ENCODE data around the gene LRCH4. TPM values are rescaled to one million over a fixed set of nuclear protein-coding genes. Genes with fewer than 3 reads are reported as not detected.

LRCH4 gene
- total and polyA plus RNA-seq, 2 of the 13 experiments (the other 11 are each of a cell fraction or from before 2014, with no cell fraction given): 7.0 to 9.3 TPM

DNA sequence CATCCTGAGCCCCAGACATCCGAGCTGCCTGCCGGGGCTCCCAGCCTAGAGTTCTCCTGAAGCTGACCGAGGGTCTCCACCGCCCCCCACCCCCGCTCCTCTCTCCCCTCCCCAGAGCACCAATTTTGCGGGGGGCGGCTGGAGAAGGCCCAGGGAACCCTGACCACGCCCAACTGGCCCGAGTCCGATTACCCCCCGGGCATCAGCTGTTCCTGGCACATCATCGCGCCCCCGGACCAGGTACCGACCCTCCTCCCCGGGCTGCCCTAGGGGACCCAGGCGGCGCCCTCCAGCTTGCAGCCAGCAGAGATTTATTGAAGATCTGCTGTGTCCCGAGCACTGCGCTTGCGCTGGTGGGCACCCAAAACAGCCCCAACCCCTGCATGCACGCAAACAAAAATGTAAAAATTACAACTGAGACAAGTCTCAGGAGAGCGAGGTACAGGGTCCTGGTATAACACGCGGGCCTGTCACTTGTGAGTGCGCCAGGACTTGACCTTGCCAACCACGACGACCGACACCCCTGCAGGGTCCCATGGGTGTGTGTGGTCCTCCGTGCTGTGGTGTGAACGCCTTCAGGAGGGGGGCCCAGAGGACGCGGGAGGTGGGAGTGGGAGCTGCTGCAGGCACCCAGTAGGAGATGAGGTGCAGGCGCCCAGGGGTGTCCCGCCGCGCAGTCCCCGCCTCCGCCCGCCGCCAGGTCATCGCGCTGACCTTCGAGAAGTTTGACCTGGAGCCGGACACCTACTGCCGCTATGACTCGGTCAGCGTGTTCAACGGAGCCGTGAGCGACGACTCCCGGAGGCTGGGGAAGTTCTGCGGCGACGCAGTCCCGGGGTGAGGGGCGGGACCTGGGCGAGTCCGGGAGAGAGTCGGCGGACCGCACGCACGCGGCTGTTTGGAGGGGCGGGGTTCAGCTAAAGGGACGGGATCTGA lies 19.3 kb upstream of the LRCH4 start:
- POLR2A ChIA-PET: no interaction called here
- FAIRE-seq: no peak
- Histone ChIP-seq H4K20me1 (ENCODE audit: insufficient read depth, low read length) (no peaks in the 10 kb centered on the region), H3K27ac (ENCODE audit: extremely low read length, insufficient read depth, low read length) (no peak overlapping the region), H3K27me3 (ENCODE audit: control insufficient read depth in 1 of 2, insufficient read depth in 2 of 2, low read length in 2 of 2) (no peaks in the 10 kb centered on the region), H3K79me2 (ENCODE audit: insufficient read depth, low read length) (no peaks in the 10 kb centered on the region), H3K9ac (ENCODE audit: insufficient read depth, low read depth, low read length) (no peak overlapping the region), H3K4me2 (ENCODE audit: low read depth, low read length) (no peak overlapping the region), H2AFZ (ENCODE audit: low read length) (no peak overlapping the region), H3K9me3 (ENCODE audit: low read length) (no peaks in the 10 kb centered on the region), H3K4me3 (replicated peaks in 1 of 3; ENCODE audit: insufficient read depth in 1 of 3, low read depth in 2 of 3, low read length in 3 of 3) (no peak overlapping the region), H3K36me3 (replicated peaks in 1 of 2; ENCODE audit: control insufficient read depth in 1 of 2, insufficient read depth in 2 of 2, low read length in 2 of 2) (no peaks in the 10 kb centered on the region), H3K4me1 (ENCODE audit: insufficient read depth, low read length) (peaks cover 39% of the 10 kb centered on the region)
- 95% methylated on average over 67 of the region's 68 CpGs for WGBS (ENCODE audit: low lambda C conversion rate)
- in situ Hi-C loops (cut with HindIII; ENCODE audit: extremely low pct_ligation_motif_present, low pct_unique_long_range_greater_than_20kb) (no loop called here), intact Hi-C loops (cut with micrococcal nuclease; ENCODE audit: unreplicated experiment) (no loop called here)
- no peak for DNase-seq (ENCODE audit: low spot score)
- no TSS peak for BruUV-seq (replicated peaks)
- no peak for ATAC-seq
- TF ChIP-seq ZNF563 (CRISPR knock-in tag; IDR thresholded peaks at IDR 0.05) (no peak), THYN1 (CRISPR knock-in tag; IDR thresholded peaks at IDR 0.05; ENCODE audit: borderline replicate concordance, low read depth) (no peak)
- TF ChIP-seq, protein P1, sequence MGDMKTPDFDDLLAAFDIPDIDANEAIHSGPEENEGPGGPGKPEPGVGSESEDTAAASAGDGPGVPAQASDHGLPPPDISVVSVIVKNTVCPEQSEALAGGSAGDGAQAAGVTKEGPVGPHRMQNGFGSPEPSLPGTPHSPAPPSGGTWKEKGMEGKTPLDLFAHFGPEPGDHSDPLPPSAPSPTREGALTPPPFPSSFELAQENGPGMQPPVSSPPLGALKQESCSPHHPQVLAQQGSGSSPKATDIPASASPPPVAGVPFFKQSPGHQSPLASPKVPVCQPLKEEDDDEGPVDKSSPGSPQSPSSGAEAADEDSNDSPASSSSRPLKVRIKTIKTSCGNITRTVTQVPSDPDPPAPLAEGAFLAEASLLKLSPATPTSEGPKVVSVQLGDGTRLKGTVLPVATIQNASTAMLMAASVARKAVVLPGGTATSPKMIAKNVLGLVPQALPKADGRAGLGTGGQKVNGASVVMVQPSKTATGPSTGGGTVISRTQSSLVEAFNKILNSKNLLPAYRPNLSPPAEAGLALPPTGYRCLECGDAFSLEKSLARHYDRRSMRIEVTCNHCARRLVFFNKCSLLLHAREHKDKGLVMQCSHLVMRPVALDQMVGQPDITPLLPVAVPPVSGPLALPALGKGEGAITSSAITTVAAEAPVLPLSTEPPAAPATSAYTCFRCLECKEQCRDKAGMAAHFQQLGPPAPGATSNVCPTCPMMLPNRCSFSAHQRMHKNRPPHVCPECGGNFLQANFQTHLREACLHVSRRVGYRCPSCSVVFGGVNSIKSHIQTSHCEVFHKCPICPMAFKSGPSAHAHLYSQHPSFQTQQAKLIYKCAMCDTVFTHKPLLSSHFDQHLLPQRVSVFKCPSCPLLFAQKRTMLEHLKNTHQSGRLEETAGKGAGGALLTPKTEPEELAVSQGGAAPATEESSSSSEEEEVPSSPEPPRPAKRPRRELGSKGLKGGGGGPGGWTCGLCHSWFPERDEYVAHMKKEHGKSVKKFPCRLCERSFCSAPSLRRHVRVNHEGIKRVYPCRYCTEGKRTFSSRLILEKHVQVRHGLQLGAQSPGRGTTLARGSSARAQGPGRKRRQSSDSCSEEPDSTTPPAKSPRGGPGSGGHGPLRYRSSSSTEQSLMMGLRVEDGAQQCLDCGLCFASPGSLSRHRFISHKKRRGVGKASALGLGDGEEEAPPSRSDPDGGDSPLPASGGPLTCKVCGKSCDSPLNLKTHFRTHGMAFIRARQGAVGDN (CRISPR knock-in tag; IDR thresholded peaks at IDR 0.05): no peak
- TF ChIP-seq, protein P2, sequence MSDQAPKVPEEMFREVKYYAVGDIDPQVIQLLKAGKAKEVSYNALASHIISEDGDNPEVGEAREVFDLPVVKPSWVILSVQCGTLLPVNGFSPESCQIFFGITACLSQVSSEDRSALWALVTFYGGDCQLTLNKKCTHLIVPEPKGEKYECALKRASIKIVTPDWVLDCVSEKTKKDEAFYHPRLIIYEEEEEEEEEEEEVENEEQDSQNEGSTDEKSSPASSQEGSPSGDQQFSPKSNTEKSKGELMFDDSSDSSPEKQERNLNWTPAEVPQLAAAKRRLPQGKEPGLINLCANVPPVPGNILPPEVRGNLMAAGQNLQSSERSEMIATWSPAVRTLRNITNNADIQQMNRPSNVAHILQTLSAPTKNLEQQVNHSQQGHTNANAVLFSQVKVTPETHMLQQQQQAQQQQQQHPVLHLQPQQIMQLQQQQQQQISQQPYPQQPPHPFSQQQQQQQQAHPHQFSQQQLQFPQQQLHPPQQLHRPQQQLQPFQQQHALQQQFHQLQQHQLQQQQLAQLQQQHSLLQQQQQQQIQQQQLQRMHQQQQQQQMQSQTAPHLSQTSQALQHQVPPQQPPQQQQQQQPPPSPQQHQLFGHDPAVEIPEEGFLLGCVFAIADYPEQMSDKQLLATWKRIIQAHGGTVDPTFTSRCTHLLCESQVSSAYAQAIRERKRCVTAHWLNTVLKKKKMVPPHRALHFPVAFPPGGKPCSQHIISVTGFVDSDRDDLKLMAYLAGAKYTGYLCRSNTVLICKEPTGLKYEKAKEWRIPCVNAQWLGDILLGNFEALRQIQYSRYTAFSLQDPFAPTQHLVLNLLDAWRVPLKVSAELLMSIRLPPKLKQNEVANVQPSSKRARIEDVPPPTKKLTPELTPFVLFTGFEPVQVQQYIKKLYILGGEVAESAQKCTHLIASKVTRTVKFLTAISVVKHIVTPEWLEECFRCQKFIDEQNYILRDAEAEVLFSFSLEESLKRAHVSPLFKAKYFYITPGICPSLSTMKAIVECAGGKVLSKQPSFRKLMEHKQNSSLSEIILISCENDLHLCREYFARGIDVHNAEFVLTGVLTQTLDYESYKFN (CRISPR knock-in tag; conservative IDR thresholded peaks at IDR 0.05): no peak
- TF ChIP-seq, protein P3, sequence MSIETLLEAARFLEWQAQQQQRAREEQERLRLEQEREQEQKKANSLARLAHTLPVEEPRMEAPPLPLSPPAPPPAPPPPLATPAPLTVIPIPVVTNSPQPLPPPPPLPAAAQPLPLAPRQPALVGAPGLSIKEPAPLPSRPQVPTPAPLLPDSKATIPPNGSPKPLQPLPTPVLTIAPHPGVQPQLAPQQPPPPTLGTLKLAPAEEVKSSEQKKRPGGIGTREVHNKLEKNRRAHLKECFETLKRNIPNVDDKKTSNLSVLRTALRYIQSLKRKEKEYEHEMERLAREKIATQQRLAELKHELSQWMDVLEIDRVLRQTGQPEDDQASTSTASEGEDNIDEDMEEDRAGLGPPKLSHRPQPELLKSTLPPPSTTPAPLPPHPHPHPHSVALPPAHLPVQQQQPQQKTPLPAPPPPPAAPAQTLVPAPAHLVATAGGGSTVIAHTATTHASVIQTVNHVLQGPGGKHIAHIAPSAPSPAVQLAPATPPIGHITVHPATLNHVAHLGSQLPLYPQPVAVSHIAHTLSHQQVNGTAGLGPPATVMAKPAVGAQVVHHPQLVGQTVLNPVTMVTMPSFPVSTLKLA (IDR thresholded peaks at IDR 0.05): no peak
- CTCF ChIA-PET (ENCODE audit: low intra/inter-chr PET ratio, low total read pairs): no interaction called here

Data from HepG2 (cell line).